Neural progenitor cell (in vitro differentiated cells): ENCODE results near the gene SH2D3C. TPM values are rescaled to one million over a fixed set of nuclear protein-coding genes. Genes with fewer than 3 reads are reported as not detected.
A peak's percentile ranks its signal among the peaks of the same experiment; 100 is the strongest.

ENCODE experiments used
- DNase-seq: peaks from one replicate; pipeline ENCODE4 v3.0.0-alpha.2; 2016; ENCODE audit warnings: low spot score
- H2AFZ ChIP-seq: fragments of 200-600 bp; sonication (generic); replicated peaks from 2 replicates; pipeline ENCODE4 v1.6.1; 2016; ENCODE audit warnings: antibody characterized with exemption
- H3F3A ChIP-seq: fragments of 200-600 bp; sonication (generic); 2 replicates; pipeline ENCODE4 v1.6.1; 2016; ENCODE audit warnings: antibody characterized with exemption, low read depth
- H3K27ac ChIP-seq: fragments of 200-600 bp; sonication (generic); 2 replicates; pipeline ENCODE4 v1.5.1; 2016; ENCODE audit warnings: mild to moderate bottlenecking
- H3K27me3 ChIP-seq: fragments of 200-600 bp; sonication (generic); 2 replicates; pipeline ENCODE4 v1.6.1; 2016; ENCODE audit warnings: mild to moderate bottlenecking, moderate library complexity
- H3K36me3 ChIP-seq: fragments of 200-600 bp; sonication (generic); 2 replicates; pipeline ENCODE4 v1.5.1; 2016
- H3K4me1 ChIP-seq: fragments of 200-600 bp; sonication (generic); 2 replicates; pipeline ENCODE4 v1.6.1; 2016; ENCODE audit warnings: mixed run types
- H3K4me2 ChIP-seq: fragments of 200-600 bp; sonication (generic); 2 replicates; pipeline ENCODE4 v1.6.1; 2016
- H3K4me3 ChIP-seq: fragments of 200-600 bp; sonication (generic); 2 replicates; pipeline ENCODE4 v1.5.1; 2016
- H3K79me2 ChIP-seq: fragments of 200-600 bp; sonication (generic); 2 replicates; pipeline ENCODE4 v1.6.1; 2016; ENCODE audit warnings: low read depth
- H3K9ac ChIP-seq: fragments of 200-600 bp; sonication (generic); 2 replicates; pipeline ENCODE4 v1.6.1; 2016
- H3K9me3 ChIP-seq: fragments of 200-600 bp; sonication (generic); 2 replicates; pipeline ENCODE4 v1.5.1; 2016; ENCODE audit warnings: low read depth
- H4K20me1 ChIP-seq: fragments of 200-600 bp; sonication (generic); 2 replicates; pipeline ENCODE4 v1.6.1; 2016; ENCODE audit warnings: low read depth
- H3K27ac Mint-ChIP-seq: 3 replicates; pipeline ENCODE4 v1.8.0; 2021; ENCODE audit warnings: mixed read lengths
- H3K27me3 Mint-ChIP-seq: 2 replicates; pipeline ENCODE4 v1.8.0; 2022; ENCODE audit warnings: low read depth, mild to moderate bottlenecking, inconsistent platforms, moderate library complexity, mixed read lengths; ENCODE audit not compliant: insufficient read depth
- H3K36me3 Mint-ChIP-seq: 3 replicates; pipeline ENCODE4 v1.8.0; 2021; ENCODE audit warnings: mixed read lengths
- H3K4me1 Mint-ChIP-seq: 3 replicates; pipeline ENCODE4 v1.8.0; 2021; ENCODE audit warnings: mixed read lengths
- H3K4me3 Mint-ChIP-seq: 3 replicates; pipeline ENCODE4 v1.8.0; 2021; ENCODE audit warnings: mild to moderate bottlenecking, moderate library complexity, mixed read lengths
- H3K9me3 Mint-ChIP-seq: 3 replicates; pipeline ENCODE4 v1.8.0; 2020; ENCODE audit warnings: mixed read lengths
- CTCF ChIP-seq: fragments of 200-600 bp; sonication (generic); IDR thresholded peaks from 2 replicates; pipeline ENCODE4 v1.5.1; 2017; ENCODE audit warnings: antibody characterized with exemption, mild to moderate bottlenecking
- EZH2 ChIP-seq: fragments of 200-600 bp; sonication (generic); IDR thresholded peaks from 2 replicates; pipeline ENCODE4 v1.6.1; 2017; ENCODE audit warnings: antibody characterized with exemption, mild to moderate bottlenecking, moderate library complexity
- EZH2phosphoT487 ChIP-seq: fragments of 200-600 bp; sonication (generic); IDR thresholded peaks from 2 replicates; pipeline ENCODE4 v1.6.1; 2017; ENCODE audit warnings: antibody characterized with exemption
- total RNA-seq: library from RNA; depleted of rRNA; stranded (reverse); fragments of >200 nt; gene quantifications from 2 replicates; pipeline ENCODE4 v1.2.3, GENCODE V29; 2015; ENCODE audit warnings: low replicate concordance

SH2D3C gene
- total RNA-seq, 1 donor from 2014 or later, result 1.9 TPM

DNA sequence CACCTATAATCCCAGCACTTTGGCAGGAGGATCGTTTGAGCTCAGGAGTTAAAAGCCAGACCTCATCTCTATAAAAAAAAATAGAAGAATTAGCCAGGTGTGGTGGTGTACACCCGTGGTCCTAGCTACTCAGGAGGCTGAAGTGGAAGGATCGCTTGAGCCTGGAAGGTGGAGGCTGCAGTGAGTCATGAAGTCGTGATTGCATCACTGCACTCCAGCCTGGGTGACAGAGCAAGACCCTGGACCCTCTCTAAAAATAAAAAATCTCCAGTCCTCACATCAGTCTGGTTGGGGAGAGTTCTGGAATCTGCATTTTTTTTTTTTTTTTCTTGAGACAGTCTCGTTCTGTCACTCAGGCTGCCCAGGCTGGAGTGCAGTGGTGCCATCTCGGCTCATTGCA, 33.5 kb upstream of the SH2D3C start:
- H3K36me3 Mint-ChIP-seq, result peaks cover 2% of the 10 kb centered on the region
- H3K27me3 ChIP-seq, result no peaks in the 10 kb centered on the region
- H3K79me2 ChIP-seq, result no peaks in the 10 kb centered on the region
- H3K4me3 Mint-ChIP-seq, result no peak overlapping the region
- no peaks in the 10 kb centered on the region for H3K27me3 Mint-ChIP-seq
- peaks cover 7% of the 10 kb centered on the region for H3F3A ChIP-seq
- no peak overlapping the region for H3K27ac Mint-ChIP-seq
- no peaks in the 10 kb centered on the region for H3K36me3 ChIP-seq
- peaks cover 31% of the 10 kb centered on the region for H4K20me1 ChIP-seq
- H3K4me1 Mint-ChIP-seq, result peaks cover 9% of the 10 kb centered on the region
- no peak for DNase-seq
- H3K9me3 Mint-ChIP-seq, result no peaks in the 10 kb centered on the region
- no peak overlapping the region for H3K9ac ChIP-seq
- peaks cover 4% of the 10 kb centered on the region for H3K4me1 ChIP-seq
- no peak overlapping the region for H3K4me2 ChIP-seq
- H3K4me3 ChIP-seq, result no peak overlapping the region
- no peak for TF ChIP-seq EZH2
- TF ChIP-seq EZH2phosphoT487, result no peak
- no peak for TF ChIP-seq CTCF
- H3K27ac ChIP-seq, result no peak overlapping the region
- H2AFZ ChIP-seq, result no peak overlapping the region
- H3K9me3 ChIP-seq, result no peaks in the 10 kb centered on the region

DNA sequence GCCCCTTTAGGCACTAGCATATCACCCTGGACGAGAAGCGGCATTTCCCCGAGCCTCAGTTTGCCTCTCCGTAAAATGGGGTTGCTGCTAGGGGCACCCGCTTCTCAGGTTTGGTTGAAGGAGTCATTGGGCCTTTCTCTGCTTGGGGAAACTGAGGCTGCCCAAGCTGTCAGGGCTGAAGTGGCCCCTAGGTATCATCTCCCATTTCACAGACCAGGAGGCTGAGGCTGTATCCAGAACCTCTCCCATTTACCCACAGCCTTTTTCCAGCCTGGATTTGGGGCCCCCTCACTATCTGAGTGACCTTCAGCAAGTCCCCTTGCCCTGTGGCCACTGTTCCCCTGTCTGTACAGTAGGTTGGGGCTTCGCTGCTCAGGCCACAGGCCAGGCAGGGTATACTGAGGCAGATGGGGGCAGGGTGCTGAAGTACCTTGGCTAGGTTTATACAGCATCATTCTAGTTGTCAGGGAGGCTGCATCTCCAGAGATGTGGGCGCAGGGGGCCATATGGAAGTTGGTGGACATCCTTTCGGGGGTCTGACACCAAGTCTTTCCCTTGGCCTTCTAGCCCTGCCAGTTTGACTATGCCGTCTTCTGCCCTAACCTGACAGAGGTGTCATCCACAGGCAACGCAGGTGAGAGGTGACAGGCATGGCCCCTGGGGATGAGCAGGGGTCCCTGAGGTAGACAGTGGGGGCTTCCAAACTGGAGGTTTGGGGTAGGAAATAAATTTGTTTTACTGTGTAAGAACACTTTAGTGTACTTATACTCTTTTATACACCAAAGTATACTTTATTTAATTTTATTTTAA, 32.1 kb upstream of the SH2D3C start:
- Histone ChIP-seq H3K9me3 (no peaks in the 10 kb centered on the region), H3K9ac (no peak overlapping the region), H4K20me1 (peaks cover 34% of the 10 kb centered on the region), H3K4me2 (peak overlapping the region; percentile 60), H3K79me2 (peaks cover 8% of the 10 kb centered on the region), H3K4me1 (peaks cover 4% of the 10 kb centered on the region), H2AFZ (no peak overlapping the region), H3K4me3 (no peak overlapping the region), H3F3A (peaks cover 7% of the 10 kb centered on the region), H3K36me3 (no peaks in the 10 kb centered on the region), H3K27me3 (no peaks in the 10 kb centered on the region), H3K27ac (no peak overlapping the region)
- Mint-ChIP-seq H3K36me3 (peaks cover 4% of the 10 kb centered on the region), H3K9me3 (no peaks in the 10 kb centered on the region), H3K27me3 (peaks cover 2% of the 10 kb centered on the region), H3K4me1 (peaks cover 9% of the 10 kb centered on the region), H3K4me3 (peak overlapping the region; percentile 5), H3K27ac (no peak overlapping the region)
- TF ChIP-seq CTCF (no peak), EZH2phosphoT487 (no peak), EZH2 (no peak)
- DNase-seq, result no peak

GRCh38 chr9:127809540-127810377, 31.3 kb upstream of the SH2D3C start:
- Mint-ChIP-seq H3K36me3 (peaks cover 4% of the 10 kb centered on the region), H3K4me3 (peak overlapping the region; percentile 5), H3K27ac (no peak overlapping the region), H3K27me3 (peaks cover 2% of the 10 kb centered on the region), H3K9me3 (no peaks in the 10 kb centered on the region), H3K4me1 (peaks cover 9% of the 10 kb centered on the region)
- Histone ChIP-seq H3K36me3 (no peaks in the 10 kb centered on the region), H3K4me2 (peak overlapping the region; percentile 76), H3K27me3 (no peaks in the 10 kb centered on the region), H3K27ac (no peak overlapping the region), H3K9me3 (no peaks in the 10 kb centered on the region), H3K9ac (no peak overlapping the region), H4K20me1 (peaks cover 41% of the 10 kb centered on the region), H2AFZ (no peak overlapping the region), H3K79me2 (peaks cover 8% of the 10 kb centered on the region), H3K4me3 (peak overlapping the region; percentile 29), H3K4me1 (peaks cover 4% of the 10 kb centered on the region), H3F3A (peaks cover 7% of the 10 kb centered on the region)
- DNase-seq, result peak; percentile 87
- TF ChIP-seq EZH2phosphoT487 (no peak), CTCF (peak; percentile 4)
